NCI-H2196 (cell line): ENCODE data around the gene ESRRA.

Experiments used
- DNase-seq: peaks from one replicate; lab custom pipeline; 2025; ENCODE audit not compliant: unreplicated experiment; lab: John Stamatoyannopoulos, UW

ESRRA gene

DNA sequence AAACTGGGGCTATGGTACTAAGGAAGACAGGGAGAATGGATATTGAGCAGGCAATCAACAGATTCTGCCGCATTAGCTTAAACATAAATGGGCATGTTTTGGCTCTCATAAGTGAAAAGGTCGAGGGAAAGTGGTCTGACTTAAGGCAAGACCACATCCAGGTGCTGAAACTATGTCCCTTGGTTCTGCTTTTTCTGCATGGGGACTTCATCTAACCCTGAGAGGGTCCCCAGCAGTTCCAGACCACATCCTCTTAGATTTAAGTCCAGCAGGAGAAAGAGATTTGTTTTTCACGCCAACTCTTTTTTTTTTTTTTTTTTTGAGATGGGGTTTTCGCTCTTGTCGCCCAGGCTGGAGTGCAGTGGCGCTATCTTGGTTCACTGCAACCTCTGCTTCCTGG lies 59.1 kb downstream of the ESRRA start:
- no peak for DNase-seq

DNA sequence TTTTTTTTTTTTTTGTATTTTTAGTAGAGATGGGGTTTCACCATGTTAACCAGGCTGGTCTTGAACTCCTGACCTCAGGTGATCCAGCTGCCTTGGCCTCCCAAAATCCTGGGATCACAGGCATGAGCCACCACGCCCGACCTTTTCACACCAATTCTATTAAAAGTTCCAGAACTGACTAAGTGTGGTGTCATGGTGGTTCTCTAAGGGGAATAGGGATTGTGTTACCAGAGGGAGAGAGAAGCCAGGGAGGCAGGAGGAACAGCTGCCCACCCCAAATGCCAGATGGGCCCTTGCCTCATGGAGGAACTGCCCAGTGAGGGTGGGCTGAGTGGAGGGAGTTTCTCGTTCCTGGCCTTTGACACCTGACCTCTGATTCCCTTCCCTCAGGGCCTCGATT lies 59.6 kb downstream of the ESRRA start:
- no peak for DNase-seq
